A549 treated with Hydrocortisone at 1 μM for 4 hours (cell line): Measurements from ENCODE around the gene GABRG2. TPM values are rescaled to one million over a fixed set of nuclear protein-coding genes. Genes with fewer than 3 reads are reported as not detected.

Source experiments
- total RNA-seq: library from RNA; stranded (reverse); fragments of 200-300 nt; extraction: Qiagen RNA extraction; gene quantifications from 5 replicates; pipeline ENCODE4 v1.2.3, GENCODE V29; 2022

Gene GABRG2
- total RNA-seq, result not detected in 5 replicates

GRCh38 chr5:162067655-162068411 is at the start of gene GABRG2:
TSS of gene GABRG2 (plus strand) at chr5:162067773. CDS start at chr5:162068000, 227 bp downstream.

Other genes with a start within 250 kb of the GABRG2 start
- gene GABRA1, start 219.7 kb upstream of the GABRG2 start, total RNA-seq, result not detected in 5 replicates